Right lobe of liver (tissue), 6 donors: Measurements from ENCODE around the gene TBCEL. TPM values are rescaled to one million over a fixed set of nuclear protein-coding genes. Genes with fewer than 3 reads are reported as not detected.

Experiments
- ATAC-seq, 4 donors: fragments of 200-7000 bp; cut with Tn5 transposase; one replicate each; pipeline ENCODE4 v1.9.1; 2020; ENCODE audit warnings: mild to moderate bottlenecking in 4 of 4, moderate library complexity in 4 of 4
- DNase-seq, 3 donors: peaks; one replicate each; pipeline ENCODE4 v3.0.0-alpha.2; 2020
- H3K27ac ChIP-seq, 3 donors: fragments of 200-600 bp; one replicate each; pipeline ENCODE4 v1.8.0; 2022
- H3K27me3 ChIP-seq, 2 donors: fragments of 200-600 bp; one replicate each; pipeline ENCODE4 v1.8.0; 2022
- H3K36me3 ChIP-seq, 4 donors: fragments of 200-600 bp; sonication (generic) in 1 of 4; one replicate each; pipeline versions ENCODE4 v1.5.1 to v1.8.0; 2017 to 2022; ENCODE audit warnings: control low read depth in 1 of 4
- H3K4me1 ChIP-seq, 4 donors: fragments of 200-600 bp; sonication (generic) in 1 of 4; one replicate each; pipeline versions ENCODE4 v1.5.1 to v1.8.0; 2017 to 2022; ENCODE audit warnings: control low read depth in 1 of 4
- H3K4me3 ChIP-seq, 3 donors: fragments of 200-600 bp; one replicate each; pipeline ENCODE4 v1.8.0; 2022
- H3K9me3 ChIP-seq, 4 donors: fragments of 200-600 bp; sonication (generic) in 1 of 4; one replicate each; pipeline versions ENCODE4 v1.5.1 to v1.8.0; 2017 to 2022; ENCODE audit warnings: control low read depth in 1 of 4
- POLR2A ChIP-seq: fragments of 450-650 bp; IDR thresholded peaks from one replicate; pipeline ENCODE4 v1.6.1; 2017; ENCODE audit warnings: antibody characterized with exemption, mild to moderate bottlenecking
- WGBS: methylation state at CpG from one replicate; pipeline ENCODE4 v1.1.6; 2018; ENCODE audit warnings: low coverage, low lambda C conversion rate; ENCODE audit not compliant: insufficient coverage; ENCODE audit errors: missing lambda C conversion rate; 5-methylcytosine and 5-hydroxymethylcytosine counted together
- intact Hi-C, 2 donors: fragments of 100-400 bp; cut with DNase I; formaldehyde crosslinking; loops; one replicate each; pipeline versions ENCODE4 v1.11.2 to v1.14.1; 2022
- long read RNA-seq: library from polyadenylated mRNA; unstranded; transcript quantifications from one replicate; pipeline ENCODE4 v2.0.0, GENCODE V29; 2019
- total RNA-seq, 6 experiments: library from RNA; depleted of rRNA in 2 of 6; stranded (reverse); fragments of >200 nt in 2 of 6; fragmentation: NEBNext Ultra II Directional in 3 of 6; extraction: Animal tissue kit (Norgen Biotek cat#: 25700) in 3 of 6; gene quantifications; one replicate each; pipeline versions ENCODE4 v1.1.0 to v1.2.4, GENCODE V29; 2016 to 2023
- TF ChIP-seq, protein P1 (sequence below), 4 donors: fragments of 200-600 bp in 3 of 4; fragments of 450-650 bp in 1 of 4; IDR thresholded peaks; one replicate each; pipeline versions ENCODE4 v1.5.1 to v1.8.0; 2016 to 2022; ENCODE audit warnings: antibody characterized with exemption in 4 of 4, mild to moderate bottlenecking in 2 of 4
- donor health status: DM: no; HTN: yes; CAD: no.
- donor health status: DM: no; HTN: no; CAD: no.
- donor health status: DM: no; HTN: no; CAD: no.
- donor health status: DM: no; HTN: yes; CAD: no.
- donor health status: DM: no; HTN: yes; CAD: no.

Gene TBCEL
- 10 to 100 TPM in 5 of 6 experiments, 1 to 10 TPM in 1; 9.6 to 37.9 (median 17.8) TPM for total RNA-seq
- long read RNA-seq: 0 reads

DNA sequence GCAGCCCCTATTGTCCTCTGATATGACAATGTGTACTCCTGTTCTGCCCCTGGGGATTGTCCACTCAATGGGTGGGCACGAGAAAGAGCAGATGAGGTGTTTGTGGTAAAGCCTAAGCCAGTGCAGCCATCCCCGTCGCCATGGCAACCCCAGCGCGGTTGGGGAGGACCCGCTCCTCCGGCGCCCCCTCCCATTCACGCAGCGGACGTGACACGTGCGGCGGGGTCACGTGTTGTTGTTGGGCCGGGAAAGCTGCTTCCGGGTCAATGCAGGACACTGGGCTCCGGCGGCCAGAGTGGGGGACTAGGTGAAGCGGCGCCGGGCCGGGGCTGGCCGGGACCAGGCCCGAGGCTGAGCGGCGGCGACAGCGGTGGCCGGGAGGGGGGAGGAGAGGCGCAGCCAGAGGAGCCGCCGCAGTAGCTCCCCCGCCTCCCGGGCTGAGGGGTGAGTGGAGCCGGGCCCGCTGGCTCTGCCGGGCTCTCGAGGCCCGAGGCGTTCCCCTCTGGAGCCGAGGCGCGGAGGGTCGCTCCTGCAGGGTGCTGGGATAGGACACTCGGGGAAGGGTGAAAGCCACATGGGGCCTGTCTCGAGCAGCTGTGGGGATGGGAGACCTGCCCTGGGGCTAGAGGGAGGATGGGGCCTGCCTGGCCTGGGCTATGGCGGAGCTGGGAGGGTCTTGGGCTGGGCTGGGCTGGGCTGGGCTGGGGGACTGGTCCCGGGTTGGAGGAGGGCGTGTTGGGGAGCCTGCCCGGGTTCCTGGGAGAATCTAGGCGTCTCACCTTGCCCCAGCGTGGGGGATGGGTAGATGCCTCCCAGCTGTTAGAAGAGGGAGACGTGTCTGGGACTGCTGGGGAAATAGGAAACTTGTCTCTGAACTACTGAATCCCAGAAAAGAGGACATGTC, at the start of gene TBCEL:
Gene TBCEL, plus strand, starts transcription at position 255 of the 904 bp plus-strand sequence. CDS start 21,589 bp downstream, outside the sequence.
- TF ChIP-seq POLR2A: no peak
- TF ChIP-seq, protein P1, sequence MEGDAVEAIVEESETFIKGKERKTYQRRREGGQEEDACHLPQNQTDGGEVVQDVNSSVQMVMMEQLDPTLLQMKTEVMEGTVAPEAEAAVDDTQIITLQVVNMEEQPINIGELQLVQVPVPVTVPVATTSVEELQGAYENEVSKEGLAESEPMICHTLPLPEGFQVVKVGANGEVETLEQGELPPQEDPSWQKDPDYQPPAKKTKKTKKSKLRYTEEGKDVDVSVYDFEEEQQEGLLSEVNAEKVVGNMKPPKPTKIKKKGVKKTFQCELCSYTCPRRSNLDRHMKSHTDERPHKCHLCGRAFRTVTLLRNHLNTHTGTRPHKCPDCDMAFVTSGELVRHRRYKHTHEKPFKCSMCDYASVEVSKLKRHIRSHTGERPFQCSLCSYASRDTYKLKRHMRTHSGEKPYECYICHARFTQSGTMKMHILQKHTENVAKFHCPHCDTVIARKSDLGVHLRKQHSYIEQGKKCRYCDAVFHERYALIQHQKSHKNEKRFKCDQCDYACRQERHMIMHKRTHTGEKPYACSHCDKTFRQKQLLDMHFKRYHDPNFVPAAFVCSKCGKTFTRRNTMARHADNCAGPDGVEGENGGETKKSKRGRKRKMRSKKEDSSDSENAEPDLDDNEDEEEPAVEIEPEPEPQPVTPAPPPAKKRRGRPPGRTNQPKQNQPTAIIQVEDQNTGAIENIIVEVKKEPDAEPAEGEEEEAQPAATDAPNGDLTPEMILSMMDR (IDR thresholded peaks at IDR 0.05): no peak
- peaks cover 0 to 17% (median 5%) of the 10 kb centered on the region in 4 donors for H3K4me1 ChIP-seq
- H3K27me3 ChIP-seq: no peaks in the 10 kb centered on the region
- WGBS: 0% methylated on average over 17 of the region's 54 CpGs
- intact Hi-C loops: no loop called here
- DNase-seq (peak; percentile 85 to 93 (median 88)), ATAC-seq (peak; percentile 92 to 97 (median 96))
- no peaks in the 10 kb centered on the region for H3K36me3 ChIP-seq
- no peaks in the 10 kb centered on the region for H3K9me3 ChIP-seq
- H3K4me3 ChIP-seq: peak within 1 kb of the TSS; percentile 61 to 80 (median 77)
- peak within 1 kb of the TSS; percentile 48 to 79 (median 71) for H3K27ac ChIP-seq

DNA sequence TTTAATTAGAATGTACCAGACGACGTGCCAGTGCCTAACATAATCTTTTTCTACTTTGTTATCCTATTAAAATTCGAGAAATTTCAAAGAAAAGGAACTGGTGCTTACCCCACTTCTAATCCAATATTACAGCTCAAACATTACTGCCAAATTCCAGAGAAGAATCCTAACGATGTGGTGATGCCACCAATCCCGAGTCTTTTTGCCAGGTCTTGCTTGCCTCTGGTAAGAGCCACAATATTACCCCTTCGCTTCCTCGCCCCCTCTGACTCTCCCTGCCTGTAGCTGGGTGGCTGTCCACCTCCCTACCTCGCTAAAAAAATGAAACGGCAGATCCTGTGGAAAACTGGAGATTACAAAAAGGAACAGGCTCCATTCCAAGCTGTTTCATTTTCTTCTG, 49.4 kb upstream of the TBCEL start:
- DNase-seq (no peak), ATAC-seq (no peak)
- no peaks in the 10 kb centered on the region for H3K4me1 ChIP-seq
- H3K4me3 ChIP-seq: no peak overlapping the region
- H3K27ac ChIP-seq: no peak overlapping the region
- intact Hi-C loops: no loop called here
- H3K27me3 ChIP-seq: no peaks in the 10 kb centered on the region
- TF ChIP-seq, protein P1 (IDR thresholded peaks at IDR 0.05): no peak
- no peak for TF ChIP-seq POLR2A
- 49% methylated on average over 9 of the region's 9 CpGs for WGBS
- H3K9me3 ChIP-seq: no peaks in the 10 kb centered on the region
- no peaks in the 10 kb centered on the region for H3K36me3 ChIP-seq

GRCh38 chr11:120974965-120975364, 48.9 kb upstream of the TBCEL start:
- intact Hi-C loops: no loop called here
- 42% methylated on average over 3 of the region's 4 CpGs for WGBS
- ATAC-seq: no peak

DNA sequence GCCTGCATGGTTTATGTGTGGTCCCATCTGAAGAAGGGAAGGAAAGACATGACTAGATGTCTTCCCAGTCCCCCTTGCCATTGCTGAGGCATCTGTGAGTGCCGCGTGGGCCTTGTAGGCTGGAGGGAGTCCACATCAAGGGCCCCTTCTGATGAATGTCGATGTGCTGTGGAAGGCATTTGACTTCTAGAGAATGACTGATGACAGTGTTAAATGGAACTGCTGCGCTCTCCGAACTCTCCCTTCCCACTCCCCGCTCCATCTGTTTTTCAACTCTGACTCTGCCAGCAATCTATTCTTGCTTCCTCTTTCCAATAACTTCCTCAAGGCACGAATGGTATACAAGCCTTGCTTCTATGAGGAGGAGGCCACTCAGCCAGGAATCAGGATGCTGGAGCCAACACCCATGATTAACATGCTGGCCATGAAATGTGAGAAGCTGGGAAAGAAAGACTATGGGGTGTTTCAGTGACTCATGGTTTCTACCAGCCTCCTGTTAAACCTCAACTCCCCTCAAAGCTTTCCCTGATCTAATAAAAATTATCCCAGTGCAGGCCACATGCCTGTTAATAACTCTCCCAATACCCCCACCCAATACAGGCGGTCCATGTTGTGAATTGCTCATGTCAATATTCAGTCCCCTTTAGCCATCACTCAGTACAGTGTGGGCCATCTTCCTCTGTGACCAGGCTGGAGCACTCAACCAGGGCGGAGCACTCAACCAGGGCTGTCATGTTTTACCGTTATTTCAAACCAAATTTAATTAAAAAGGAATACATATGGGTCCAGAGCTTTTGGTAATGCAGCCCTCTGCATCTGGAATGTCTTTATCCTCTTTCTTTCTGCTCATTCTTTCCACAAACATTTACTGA, 46.4 kb upstream of the TBCEL start:
- H3K27me3 ChIP-seq: no peaks in the 10 kb centered on the region
- no peak overlapping the region for H3K27ac ChIP-seq
- no peaks in the 10 kb centered on the region for H3K4me1 ChIP-seq
- TF ChIP-seq, protein P1 (IDR thresholded peaks at IDR 0.05): no peak
- TF ChIP-seq POLR2A: no peak
- 74% methylated on average over 6 of the region's 10 CpGs for WGBS
- no peaks in the 10 kb centered on the region for H3K36me3 ChIP-seq
- no peaks in the 10 kb centered on the region for H3K9me3 ChIP-seq
- no peak overlapping the region for H3K4me3 ChIP-seq
- ATAC-seq (no peak), DNase-seq (no peak)
- intact Hi-C loops: no loop called here

More at GRCh38 chr11:120974965-120975364, 48.9 kb upstream of the TBCEL start:
- TF ChIP-seq, protein P1 (IDR thresholded peaks at IDR 0.05): no peak
- no peak for TF ChIP-seq POLR2A
- no peak for DNase-seq
- H3K27me3 ChIP-seq: no peaks in the 10 kb centered on the region
- H3K4me3 ChIP-seq: no peak overlapping the region
- H3K9me3 ChIP-seq: no peaks in the 10 kb centered on the region
- H3K27ac ChIP-seq: no peak overlapping the region
- H3K4me1 ChIP-seq: no peaks in the 10 kb centered on the region
- no peaks in the 10 kb centered on the region for H3K36me3 ChIP-seq
